Body of pancreas (tissue), 4 donors: ENCODE measurements around the gene KRT35. TPM values are rescaled to one million over a fixed set of nuclear protein-coding genes. Genes with fewer than 3 reads are reported as not detected.

Source experiments
- ATAC-seq: fragments of 150-250 bp; one replicate; pipeline ENCODE4 v1.9.1; 2016
- DNase-seq, 4 donors: peaks; one replicate each; pipeline ENCODE4 v3.0.0-alpha.2; 2019
- H3K27ac ChIP-seq, 4 donors: fragments of 200-600 bp; sonication (generic); 1 replicate in 3 of 4; 2 replicates in 1 of 4; pipeline versions ENCODE4 v1.5.1 to v1.6.1; 2016 to 2019; ENCODE audit warnings: mild to moderate bottlenecking in 1 of 4, mixed read lengths in 1 of 4, moderate library complexity in 1 of 4
- H3K27me3 ChIP-seq, 2 donors: fragments of 200-600 bp; sonication (generic); one replicate each; pipeline ENCODE4 v1.6.0; 2016; ENCODE audit warnings: mild to moderate bottlenecking in 1 of 2
- H3K36me3 ChIP-seq, 2 donors: fragments of 200-600 bp; sonication (generic); replicated peaks in 1 of 2; 2 replicates each; pipeline ENCODE4 v1.5.1; 2016; ENCODE audit warnings: low read depth in 2 of 2; ENCODE audit not compliant: insufficient read depth in 1 of 2
- H3K4me1 ChIP-seq: fragments of 200-600 bp; sonication (generic); one replicate; pipeline ENCODE4 v1.6.0; 2016
- H3K4me3 ChIP-seq, 2 donors: fragments of 200-600 bp; sonication (generic); 1 replicate in 1 of 2; 2 replicates in 1 of 2; pipeline ENCODE4 v1.5.1; 2016 to 2019
- H3K9me3 ChIP-seq, 3 donors: fragments of 200-600 bp; sonication (generic); 1 replicate in 2 of 3; 2 replicates in 1 of 3; pipeline ENCODE4 v1.5.1; 2016
- POLR2A ChIP-seq, 3 donors: fragments of 450-650 bp; IDR thresholded peaks; one replicate each; pipeline ENCODE4 v1.6.1; 2016; ENCODE audit warnings: antibody characterized with exemption in 3 of 3, mild to moderate bottlenecking in 2 of 3
- WGBS, 2 donors: methylation state at CpG; one replicate each; pipeline ENCODE4 v1.1.5; 2017; 5-methylcytosine and 5-hydroxymethylcytosine counted together
- intact Hi-C: fragments of 100-400 bp; cut with DNase I; formaldehyde crosslinking; loops from one replicate; pipeline ENCODE4 v1.15.1; 2023
- total RNA-seq, 2 donors: library from RNA; depleted of rRNA; stranded (reverse); fragments of >200 nt; gene quantifications; one replicate each; pipeline ENCODE4 v1.1.0, GENCODE V29; 2016
- TF ChIP-seq, protein P1 (sequence below), 7 experiments: fragments of 450-650 bp in 4 of 7; fragments of 200-600 bp in 3 of 7; sonication (generic) in 3 of 7; IDR thresholded peaks; one replicate each; pipeline ENCODE4 v1.5.1; 2016 to 2019; ENCODE audit warnings: antibody characterized with exemption in 7 of 7

KRT35 gene
- total RNA-seq, 2 donors from 2014 or later, result not detected

DNA sequence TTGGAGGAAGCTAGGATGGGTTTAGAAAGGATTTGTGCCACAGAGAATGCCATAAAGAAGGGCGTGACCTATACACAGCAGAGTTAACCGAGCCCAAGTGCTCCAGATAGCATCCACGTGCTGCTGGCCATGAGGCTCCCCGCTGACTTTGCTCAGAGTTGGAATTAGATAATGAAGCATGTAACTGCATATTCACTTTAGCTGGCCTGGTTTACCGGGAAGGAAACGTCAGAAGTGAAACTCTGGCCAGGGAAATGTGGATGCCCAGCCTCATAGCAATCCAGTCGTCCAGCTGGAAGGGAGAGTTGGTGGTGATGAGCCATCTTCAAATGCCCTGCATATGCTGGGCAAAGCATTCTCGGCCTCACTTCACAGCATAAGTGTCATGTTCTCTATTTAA, 6.1 kb downstream of the KRT35 start:
- DNase-seq (no peak), ATAC-seq (no peak)
- no peak overlapping the region for H3K27ac ChIP-seq
- no peaks in the 10 kb centered on the region for H3K4me1 ChIP-seq
- 57 to 62% methylated on average over 8 of the region's 8 CpGs for WGBS, 2 donors
- H3K9me3 ChIP-seq, result no peaks in the 10 kb centered on the region
- no peaks in the 10 kb centered on the region for H3K36me3 ChIP-seq
- no peak overlapping the region for H3K4me3 ChIP-seq
- H3K27me3 ChIP-seq, result no peaks in the 10 kb centered on the region
- TF ChIP-seq POLR2A (IDR thresholded peaks at IDR 0.05), result no peak
- TF ChIP-seq, protein P1, sequence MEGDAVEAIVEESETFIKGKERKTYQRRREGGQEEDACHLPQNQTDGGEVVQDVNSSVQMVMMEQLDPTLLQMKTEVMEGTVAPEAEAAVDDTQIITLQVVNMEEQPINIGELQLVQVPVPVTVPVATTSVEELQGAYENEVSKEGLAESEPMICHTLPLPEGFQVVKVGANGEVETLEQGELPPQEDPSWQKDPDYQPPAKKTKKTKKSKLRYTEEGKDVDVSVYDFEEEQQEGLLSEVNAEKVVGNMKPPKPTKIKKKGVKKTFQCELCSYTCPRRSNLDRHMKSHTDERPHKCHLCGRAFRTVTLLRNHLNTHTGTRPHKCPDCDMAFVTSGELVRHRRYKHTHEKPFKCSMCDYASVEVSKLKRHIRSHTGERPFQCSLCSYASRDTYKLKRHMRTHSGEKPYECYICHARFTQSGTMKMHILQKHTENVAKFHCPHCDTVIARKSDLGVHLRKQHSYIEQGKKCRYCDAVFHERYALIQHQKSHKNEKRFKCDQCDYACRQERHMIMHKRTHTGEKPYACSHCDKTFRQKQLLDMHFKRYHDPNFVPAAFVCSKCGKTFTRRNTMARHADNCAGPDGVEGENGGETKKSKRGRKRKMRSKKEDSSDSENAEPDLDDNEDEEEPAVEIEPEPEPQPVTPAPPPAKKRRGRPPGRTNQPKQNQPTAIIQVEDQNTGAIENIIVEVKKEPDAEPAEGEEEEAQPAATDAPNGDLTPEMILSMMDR (IDR thresholded peaks at IDR 0.05), result no peak
- intact Hi-C loops, result no loop called here

DNA sequence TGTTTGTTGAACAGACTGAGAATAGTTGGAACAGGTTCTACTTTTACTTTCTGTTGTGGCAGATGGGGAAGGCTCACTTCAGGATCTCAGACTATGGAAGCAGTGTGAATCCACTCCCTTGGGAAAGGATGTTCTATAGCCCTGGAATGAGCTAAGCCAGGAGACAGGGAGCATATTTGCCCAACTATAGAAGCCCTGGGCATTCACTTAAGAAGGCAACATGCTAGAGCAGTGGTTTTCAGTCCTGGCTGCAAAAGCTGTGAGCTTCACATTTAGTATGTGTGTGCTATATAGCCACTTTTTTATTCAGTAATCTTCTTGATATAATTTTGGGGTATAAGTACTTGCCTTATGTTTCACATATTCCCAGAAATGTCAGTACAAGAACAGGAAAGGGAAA, 12.6 kb downstream of the KRT35 start:
- Histone ChIP-seq H3K9me3 (no peaks in the 10 kb centered on the region), H3K27ac (no peak overlapping the region), H3K36me3 (no peaks in the 10 kb centered on the region), H3K27me3 (no peaks in the 10 kb centered on the region), H3K4me1 (no peaks in the 10 kb centered on the region), H3K4me3 (no peak overlapping the region)
- DNase-seq, result no peak
- ATAC-seq, result no peak
- intact Hi-C loops, result no loop called here
- TF ChIP-seq, protein P1 (IDR thresholded peaks at IDR 0.05), result no peak
- TF ChIP-seq POLR2A (IDR thresholded peaks at IDR 0.05), result no peak

DNA sequence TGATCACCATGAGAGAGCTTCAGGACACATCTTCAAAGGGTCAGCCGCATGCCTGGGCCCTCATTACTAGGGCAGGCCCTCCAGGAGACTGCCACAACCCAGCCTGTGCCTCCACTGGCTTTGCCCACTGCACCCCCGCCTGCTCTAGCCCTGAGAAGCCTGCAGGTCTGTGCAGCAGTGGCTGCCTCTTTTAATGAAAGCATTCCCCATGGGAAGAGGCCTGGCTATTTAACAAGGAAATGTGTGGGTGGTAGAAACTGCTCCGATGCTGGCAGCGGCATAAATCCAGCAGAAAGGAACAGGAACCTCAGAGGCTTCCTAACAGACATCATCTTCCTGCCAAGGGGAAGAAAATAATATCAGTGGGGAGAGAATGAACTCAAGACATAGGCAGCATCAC, 13.4 kb downstream of the KRT35 start:
- Histone ChIP-seq H3K4me3 (no peak overlapping the region), H3K27me3 (no peaks in the 10 kb centered on the region), H3K36me3 (no peaks in the 10 kb centered on the region), H3K4me1 (no peaks in the 10 kb centered on the region), H3K9me3 (no peaks in the 10 kb centered on the region), H3K27ac (no peak overlapping the region)
- intact Hi-C loops, result no loop called here
- WGBS, 2 donors, result 61 to 73% methylated on average over 4 of the region's 4 CpGs
- DNase-seq (no peak), ATAC-seq (no peak)
- TF ChIP-seq, protein P1 (IDR thresholded peaks at IDR 0.05), result no peak
- TF ChIP-seq POLR2A (IDR thresholded peaks at IDR 0.05), result no peak

DNA sequence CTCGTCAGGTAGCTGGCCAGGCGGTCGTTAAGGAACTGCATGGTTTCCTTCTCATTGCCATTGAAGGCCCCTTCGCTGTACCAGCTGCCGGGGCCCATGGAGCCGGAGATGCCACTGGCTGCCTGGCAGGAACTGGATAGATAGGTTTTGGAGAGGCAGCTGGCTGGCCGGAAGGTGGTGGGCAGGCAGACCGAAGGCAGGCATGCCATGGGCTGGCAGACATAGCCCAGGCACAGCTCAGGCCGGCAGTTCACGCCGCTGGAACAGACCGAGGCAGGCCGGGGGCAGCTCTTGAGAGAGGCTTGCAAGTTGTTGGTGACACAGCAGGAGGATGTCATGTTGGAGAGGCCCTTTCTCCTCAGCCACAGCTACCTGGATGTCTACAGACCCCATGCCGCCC, 14.0 kb downstream of the KRT35 start, which contains the start of gene KRT32:
TSS of gene KRT32 (minus strand) at position 399 of the 400 bp plus-strand sequence. CDS start at position 338, 61 bp downstream.
- intact Hi-C loops, result no loop called here
- H3K27ac ChIP-seq, result no peak within 1 kb of the TSS
- H3K27me3 ChIP-seq, result no peaks in the 10 kb centered on the region
- H3K4me1 ChIP-seq, result no peaks in the 10 kb centered on the region
- TF ChIP-seq, protein P1 (IDR thresholded peaks at IDR 0.05), result no peak
- no peak for TF ChIP-seq POLR2A (IDR thresholded peaks at IDR 0.05)
- ATAC-seq (no peak), DNase-seq (no peak)
- no peaks in the 10 kb centered on the region for H3K9me3 ChIP-seq
- WGBS, 2 donors, result 82 to 98% methylated on average over 5 to 14 of the region's 14 CpGs
- no peak within 1 kb of the TSS for H3K4me3 ChIP-seq
- no peaks in the 10 kb centered on the region for H3K36me3 ChIP-seq

DNA sequence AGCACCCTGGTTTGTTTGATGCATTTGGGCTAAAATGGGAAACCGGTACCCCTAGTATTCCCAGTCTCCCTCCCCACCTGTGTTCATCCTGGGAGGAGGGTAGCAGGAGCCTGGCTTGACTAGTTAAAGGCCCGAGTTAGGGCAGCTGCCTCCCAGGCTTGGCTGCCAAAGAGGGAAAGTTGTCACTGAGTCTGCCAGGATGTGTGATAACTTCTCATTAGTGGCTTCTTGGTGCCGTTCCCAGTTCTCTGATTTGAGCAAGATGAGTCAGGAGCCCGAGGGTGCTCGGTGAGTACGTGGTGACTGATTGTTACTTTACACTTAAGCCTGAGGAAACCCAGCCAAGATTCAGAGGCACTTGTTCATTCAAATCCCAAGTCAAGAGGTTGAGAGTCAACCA, 16.3 kb downstream of the KRT35 start:
- intact Hi-C loops, result no loop called here
- TF ChIP-seq, protein P1 (IDR thresholded peaks at IDR 0.05), result no peak
- no peak for TF ChIP-seq POLR2A (IDR thresholded peaks at IDR 0.05)
- Histone ChIP-seq H3K9me3 (no peaks in the 10 kb centered on the region), H3K27me3 (no peaks in the 10 kb centered on the region), H3K4me3 (no peak overlapping the region), H3K27ac (no peak overlapping the region), H3K4me1 (no peaks in the 10 kb centered on the region), H3K36me3 (no peaks in the 10 kb centered on the region)
- ATAC-seq (peak; percentile 53), DNase-seq (peak in 3 of 4 donors; percentile 23 to 49 (median 40))
- 44 to 49% methylated on average over 3 to 6 of the region's 6 CpGs for WGBS, 2 donors
